Stimulated activated effector memory CD8-positive, alpha-beta T cell treated with anti-CD3 and anti-CD28 coated beads, Interleukin-12 subunit alpha, Interleukin-12 subunit beta, amount 100 ng/mL, for 72 hours (primary cell): ENCODE data around the gene ARHGEF37.
"Not testable (repeated sequence)": the region's sequence is repeated elsewhere in the genome, so short reads cannot be mapped to it uniquely, and the experiment has no call there.

Experiments
- ATAC-seq: fragments of 150-1000 bp; cut with Tn5 transposase; 2 replicates; pipeline ENCODE4 v1.10.0; 2021
- DNase-seq, 2 donors: peaks; one replicate each; pipeline ENCODE4 v3.0.0; 2021 to 2022; ENCODE audit warnings: low spot score in 2 of 2
- H3K27ac Mint-ChIP-seq: one replicate; pipeline ENCODE4 v1.8.0; 2022; ENCODE audit warnings: mild to moderate bottlenecking, mixed read lengths
- H3K36me3 Mint-ChIP-seq: one replicate; pipeline ENCODE4 v1.8.0; 2022; ENCODE audit warnings: mild to moderate bottlenecking, mixed read lengths
- H3K4me1 Mint-ChIP-seq: one replicate; pipeline ENCODE4 v1.8.0; 2022; ENCODE audit warnings: mixed read lengths
- H3K4me3 Mint-ChIP-seq: one replicate; pipeline ENCODE4 v1.8.0; 2022; ENCODE audit warnings: mild to moderate bottlenecking, mixed read lengths
- H3K9me3 Mint-ChIP-seq: one replicate; pipeline ENCODE4 v1.8.0; 2022; ENCODE audit warnings: mixed read lengths

The ARHGEF37 gene

GRCh38 chr5:149654231-149654630 lies 72.9 kb downstream of the ARHGEF37 start:
- no peak overlapping the region for H3K4me3 Mint-ChIP-seq
- peaks cover 11% of the 10 kb centered on the region for H3K4me1 Mint-ChIP-seq
- peak overlapping the region; percentile 86 for H3K27ac Mint-ChIP-seq
- no peak for ATAC-seq
- peaks cover 14% of the 10 kb centered on the region for H3K36me3 Mint-ChIP-seq
- no peak for DNase-seq
- peaks cover 16% of the 10 kb centered on the region for H3K9me3 Mint-ChIP-seq

GRCh38 chr5:149654883-149655505 lies 73.7 kb downstream of the ARHGEF37 start:
- peaks cover 16% of the 10 kb centered on the region for H3K9me3 Mint-ChIP-seq
- no peak for ATAC-seq
- no peak overlapping the region for H3K4me3 Mint-ChIP-seq
- peak overlapping the region; percentile 86 for H3K27ac Mint-ChIP-seq
- H3K36me3 Mint-ChIP-seq = peaks cover 14% of the 10 kb centered on the region
- DNase-seq = no peak
- peaks cover 11% of the 10 kb centered on the region for H3K4me1 Mint-ChIP-seq

GRCh38 chr5:149656576-149657182 lies 75.4 kb downstream of the ARHGEF37 start:
- ATAC-seq (no peak), DNase-seq (no peak)
- no peak overlapping the region for H3K27ac Mint-ChIP-seq
- H3K9me3 Mint-ChIP-seq = peaks cover 16% of the 10 kb centered on the region
- H3K36me3 Mint-ChIP-seq = peaks cover 14% of the 10 kb centered on the region
- H3K4me3 Mint-ChIP-seq = no peak overlapping the region
- peaks cover 11% of the 10 kb centered on the region for H3K4me1 Mint-ChIP-seq

GRCh38 chr5:149657324-149657723 lies 76.0 kb downstream of the ARHGEF37 start:
- no peak for ATAC-seq
- H3K9me3 Mint-ChIP-seq = peaks cover 16% of the 10 kb centered on the region

GRCh38 chr5:149658299-149658698 lies 77.0 kb downstream of the ARHGEF37 start:
- Mint-ChIP-seq H3K4me1 (peaks cover 11% of the 10 kb centered on the region), H3K9me3 (peaks cover 16% of the 10 kb centered on the region), H3K4me3 (no peak overlapping the region), H3K27ac (no peak overlapping the region), H3K36me3 (peaks cover 14% of the 10 kb centered on the region)
- ATAC-seq (no peak), DNase-seq (no peak)

More at GRCh38 chr5:149657324-149657723, 76.0 kb downstream of the ARHGEF37 start:
- Mint-ChIP-seq H3K4me3 (no peak overlapping the region), H3K36me3 (peaks cover 14% of the 10 kb centered on the region), H3K4me1 (peaks cover 11% of the 10 kb centered on the region), H3K27ac (no peak overlapping the region)
- no peak for DNase-seq

GRCh38 chr5:149664083-149664482 lies 82.8 kb downstream of the ARHGEF37 start:
- ATAC-seq = no peak
- no peak overlapping the region for H3K27ac Mint-ChIP-seq
- peaks cover 8% of the 10 kb centered on the region for H3K9me3 Mint-ChIP-seq
- H3K4me1 Mint-ChIP-seq = no peaks in the 10 kb centered on the region
- H3K36me3 Mint-ChIP-seq = no peaks in the 10 kb centered on the region
- DNase-seq = no peak
- no peak overlapping the region for H3K4me3 Mint-ChIP-seq

- no peak for ATAC-seq
These were observed 83.5 kb downstream of the ARHGEF37 start for GRCh38 chr5:149664666-149665415.

GRCh38 chr5:149665416-149666175 lies 84.3 kb downstream of the ARHGEF37 start:
- no peak for DNase-seq
- Mint-ChIP-seq H3K4me1 (no peaks in the 10 kb centered on the region), H3K27ac (no peak overlapping the region), H3K4me3 (no peak overlapping the region), H3K9me3 (peaks cover 8% of the 10 kb centered on the region), H3K36me3 (no peaks in the 10 kb centered on the region)
- ATAC-seq = no peak

More at GRCh38 chr5:149664666-149665415, 83.5 kb downstream of the ARHGEF37 start:
- Mint-ChIP-seq H3K9me3 (peaks cover 8% of the 10 kb centered on the region), H3K4me3 (no peak overlapping the region), H3K27ac (no peak overlapping the region), H3K36me3 (no peaks in the 10 kb centered on the region), H3K4me1 (no peaks in the 10 kb centered on the region)
- no peak for DNase-seq

GRCh38 chr5:149666212-149666852 lies 85.0 kb downstream of the ARHGEF37 start:
- ATAC-seq (no peak), DNase-seq (no peak)
- Mint-ChIP-seq H3K9me3 (peaks cover 8% of the 10 kb centered on the region), H3K4me3 (no peak overlapping the region), H3K4me1 (no peaks in the 10 kb centered on the region), H3K36me3 (no peaks in the 10 kb centered on the region), H3K27ac (no peak overlapping the region)

- peak in 1 of 2 donors; percentile 68 for DNase-seq
- Mint-ChIP-seq H3K4me3 (no peak overlapping the region), H3K27ac (no peak overlapping the region), H3K9me3 (peaks cover 13% of the 10 kb centered on the region), H3K36me3 (no peaks in the 10 kb centered on the region), H3K4me1 (no peaks in the 10 kb centered on the region)
- no peak for ATAC-seq
These were observed 86.0 kb downstream of the ARHGEF37 start for GRCh38 chr5:149667084-149667828.

- H3K9me3 Mint-ChIP-seq = peaks cover 14% of the 10 kb centered on the region
- DNase-seq (no peak), ATAC-seq (no peak)
- H3K36me3 Mint-ChIP-seq = no peaks in the 10 kb centered on the region
- H3K27ac Mint-ChIP-seq = no peak overlapping the region
- H3K4me3 Mint-ChIP-seq = no peak overlapping the region
- H3K4me1 Mint-ChIP-seq = no peaks in the 10 kb centered on the region
These were observed 86.6 kb downstream of the ARHGEF37 start for GRCh38 chr5:149667829-149668330.

- not testable (repeated sequence) for H3K4me3 Mint-ChIP-seq, H3K27ac Mint-ChIP-seq, DNase-seq, H3K36me3 Mint-ChIP-seq, ATAC-seq, H3K4me1 Mint-ChIP-seq
- H3K9me3 Mint-ChIP-seq = peaks cover 14% of the 10 kb centered on the region
These were observed 88.0 kb downstream of the ARHGEF37 start for GRCh38 chr5:149669273-149669672.

GRCh38 chr5:149671544-149671943 lies 90.2 kb downstream of the ARHGEF37 start:
- no peak overlapping the region for H3K4me3 Mint-ChIP-seq
- no peaks in the 10 kb centered on the region for H3K4me1 Mint-ChIP-seq
- peaks cover 14% of the 10 kb centered on the region for H3K9me3 Mint-ChIP-seq
- no peaks in the 10 kb centered on the region for H3K36me3 Mint-ChIP-seq
- DNase-seq = no peak
- H3K27ac Mint-ChIP-seq = no peak overlapping the region
- no peak for ATAC-seq
